HL-60 (cell line): ENCODE measurements around the gene EIF2B5.

ENCODE experiments used
- CTCF ChIP-seq: IDR thresholded peaks from one replicate; pipeline ENCODE4 v1.5.1; 2011; ENCODE audit warnings: low read length, control low read depth, inconsistent platforms; ENCODE audit not compliant: insufficient read depth
- GABPA ChIP-seq: IDR thresholded peaks from 2 replicates; pipeline ENCODE4 v1.6.1; 2012; ENCODE audit warnings: low read depth
- POLR2AphosphoS5 ChIP-seq: IDR thresholded peaks from 2 replicates; pipeline ENCODE4 v1.6.1; 2012; ENCODE audit warnings: low read depth
- REST ChIP-seq: IDR thresholded peaks from 2 replicates; pipeline ENCODE4 v1.6.1; 2012; ENCODE audit warnings: low read depth; ENCODE audit not compliant: insufficient replicate concordance

GRCh38 chr3:184135149-184135910 is at the start of gene EIF2B5:
- TF ChIP-seq POLR2AphosphoS5 (peak; percentile 88), REST (peak; percentile 70), CTCF (no peak), GABPA (peak; percentile 61)
